Osteocyte (in vitro differentiated cells): ENCODE results near the gene RTF2. TPM values are rescaled to one million over a fixed set of nuclear protein-coding genes. Genes with fewer than 3 reads are reported as not detected.
"Not testable (repeated sequence)": the region's sequence is repeated elsewhere in the genome, so short reads cannot be mapped to it uniquely, and the experiment has no call there.

Experiments used
- DNase-seq: peaks from one replicate; pipeline ENCODE4 v3.0.0; 2021; ENCODE audit warnings: mixed read lengths; ENCODE audit not compliant: unreplicated experiment; ENCODE audit errors: extremely low spot score
- H3K27ac Mint-ChIP-seq: one replicate; pipeline ENCODE4 v1.8.0; 2021; ENCODE audit warnings: mild to moderate bottlenecking, mixed read lengths; ENCODE audit not compliant: unreplicated experiment
- H3K27me3 Mint-ChIP-seq: one replicate; pipeline ENCODE4 v1.8.0; 2021; ENCODE audit warnings: mixed read lengths; ENCODE audit not compliant: unreplicated experiment
- H3K36me3 Mint-ChIP-seq: one replicate; pipeline ENCODE4 v1.8.0; 2021; ENCODE audit warnings: mixed read lengths; ENCODE audit not compliant: unreplicated experiment
- H3K4me1 Mint-ChIP-seq: one replicate; pipeline ENCODE4 v1.8.0; 2021; ENCODE audit warnings: mixed read lengths; ENCODE audit not compliant: unreplicated experiment
- H3K4me3 Mint-ChIP-seq: one replicate; pipeline ENCODE4 v1.8.0; 2021; ENCODE audit warnings: mild to moderate bottlenecking, moderate library complexity, mixed read lengths; ENCODE audit not compliant: unreplicated experiment
- H3K9me3 Mint-ChIP-seq: one replicate; pipeline ENCODE4 v1.8.0; 2021; ENCODE audit warnings: mixed read lengths; ENCODE audit not compliant: unreplicated experiment
- total RNA-seq: library from RNA; stranded (reverse); gene quantifications from 2 replicates; pipeline ENCODE4 v1.2.1, GENCODE V29; 2021
- TF ChIP-seq, protein P1 (sequence below): fragments of 200-600 bp; sonication (generic); IDR thresholded peaks from 2 replicates; pipeline ENCODE4 v1.5.0; 2021; ENCODE audit warnings: antibody characterized with exemption, mild to moderate bottlenecking, moderate library complexity

RTF2 gene
- total RNA-seq, 1 donor from 2014 or later: 85.8 TPM

GRCh38 chr20:56552911-56553629 lies 84.6 kb downstream of the RTF2 start:
- H3K36me3 Mint-ChIP-seq: no peaks in the 10 kb centered on the region
- DNase-seq: no peak
- H3K4me3 Mint-ChIP-seq: no peak overlapping the region
- peaks cover 6% of the 10 kb centered on the region for H3K27me3 Mint-ChIP-seq
- TF ChIP-seq, protein P1, sequence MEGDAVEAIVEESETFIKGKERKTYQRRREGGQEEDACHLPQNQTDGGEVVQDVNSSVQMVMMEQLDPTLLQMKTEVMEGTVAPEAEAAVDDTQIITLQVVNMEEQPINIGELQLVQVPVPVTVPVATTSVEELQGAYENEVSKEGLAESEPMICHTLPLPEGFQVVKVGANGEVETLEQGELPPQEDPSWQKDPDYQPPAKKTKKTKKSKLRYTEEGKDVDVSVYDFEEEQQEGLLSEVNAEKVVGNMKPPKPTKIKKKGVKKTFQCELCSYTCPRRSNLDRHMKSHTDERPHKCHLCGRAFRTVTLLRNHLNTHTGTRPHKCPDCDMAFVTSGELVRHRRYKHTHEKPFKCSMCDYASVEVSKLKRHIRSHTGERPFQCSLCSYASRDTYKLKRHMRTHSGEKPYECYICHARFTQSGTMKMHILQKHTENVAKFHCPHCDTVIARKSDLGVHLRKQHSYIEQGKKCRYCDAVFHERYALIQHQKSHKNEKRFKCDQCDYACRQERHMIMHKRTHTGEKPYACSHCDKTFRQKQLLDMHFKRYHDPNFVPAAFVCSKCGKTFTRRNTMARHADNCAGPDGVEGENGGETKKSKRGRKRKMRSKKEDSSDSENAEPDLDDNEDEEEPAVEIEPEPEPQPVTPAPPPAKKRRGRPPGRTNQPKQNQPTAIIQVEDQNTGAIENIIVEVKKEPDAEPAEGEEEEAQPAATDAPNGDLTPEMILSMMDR: no peak
- peaks cover 9% of the 10 kb centered on the region for H3K9me3 Mint-ChIP-seq
- peaks cover 12% of the 10 kb centered on the region for H3K4me1 Mint-ChIP-seq
- no peak overlapping the region for H3K27ac Mint-ChIP-seq

DNA sequence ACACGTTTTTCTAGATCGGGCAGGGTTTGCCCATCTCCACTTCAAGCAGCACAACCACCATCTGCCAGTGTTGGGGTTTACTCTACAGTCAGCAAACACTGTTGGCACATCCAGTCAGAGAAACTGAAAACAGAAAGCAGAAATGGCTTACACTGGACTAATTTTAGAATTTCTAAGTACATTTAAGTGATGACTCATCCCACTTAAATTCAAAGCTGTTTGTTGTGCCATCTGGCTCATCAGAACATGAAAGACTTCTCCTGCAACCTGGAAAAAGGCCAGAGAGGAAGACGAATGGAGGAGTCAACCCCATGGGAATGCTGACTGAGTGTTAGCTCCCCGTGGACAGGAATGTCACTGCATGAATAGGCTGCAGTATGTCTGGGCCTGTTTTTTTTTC lies 86.4 kb downstream of the RTF2 start:
- no peak for DNase-seq
- H3K4me1 Mint-ChIP-seq: peaks cover 12% of the 10 kb centered on the region
- peak overlapping the region; percentile 77 for H3K27ac Mint-ChIP-seq
- no peaks in the 10 kb centered on the region for H3K36me3 Mint-ChIP-seq
- TF ChIP-seq, protein P1: no peak
- H3K9me3 Mint-ChIP-seq: no peaks in the 10 kb centered on the region
- peaks cover 4% of the 10 kb centered on the region for H3K27me3 Mint-ChIP-seq
- no peak overlapping the region for H3K4me3 Mint-ChIP-seq

DNA sequence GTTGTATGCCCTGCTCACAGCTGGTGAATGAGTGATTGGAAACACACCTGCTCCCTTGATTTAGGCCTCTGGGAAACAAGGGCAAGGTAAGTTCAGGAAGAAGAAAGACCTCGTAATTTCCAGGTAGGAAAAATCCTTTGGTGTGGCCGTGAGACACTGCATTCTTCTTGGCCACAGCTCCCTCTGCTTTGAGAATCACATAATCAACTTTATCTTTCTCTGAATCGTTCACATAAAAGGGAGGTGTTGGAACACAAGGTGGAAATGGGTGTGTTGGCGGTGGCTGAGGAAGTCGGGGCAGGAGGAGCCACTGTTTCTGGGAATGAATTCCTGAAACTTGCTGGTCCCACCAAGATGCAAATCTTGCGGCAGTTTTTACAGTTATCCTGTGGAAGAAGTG lies 90.5 kb downstream of the RTF2 start:
- no peak overlapping the region for H3K27ac Mint-ChIP-seq
- DNase-seq: no peak
- no peaks in the 10 kb centered on the region for H3K9me3 Mint-ChIP-seq
- no peaks in the 10 kb centered on the region for H3K36me3 Mint-ChIP-seq
- H3K4me3 Mint-ChIP-seq: no peak overlapping the region
- peaks cover 12% of the 10 kb centered on the region for H3K4me1 Mint-ChIP-seq
- TF ChIP-seq, protein P1: no peak
- H3K27me3 Mint-ChIP-seq: peaks cover 9% of the 10 kb centered on the region

- H3K27me3 Mint-ChIP-seq, H3K4me3 Mint-ChIP-seq, H3K36me3 Mint-ChIP-seq, DNase-seq, H3K27ac Mint-ChIP-seq, H3K9me3 Mint-ChIP-seq, H3K4me1 Mint-ChIP-seq: not testable (repeated sequence)
Measured at GRCh38 chr20:56564526-56564925, 96.1 kb downstream of the RTF2 start.

GRCh38 chr20:56565511-56565910 lies 97.1 kb downstream of the RTF2 start:
- Mint-ChIP-seq H3K9me3 (no peaks in the 10 kb centered on the region), H3K4me1 (no peaks in the 10 kb centered on the region), H3K27me3 (peaks cover 5% of the 10 kb centered on the region), H3K36me3 (no peaks in the 10 kb centered on the region), H3K27ac (no peak overlapping the region), H3K4me3 (no peak overlapping the region)
- TF ChIP-seq, protein P1: no peak
- no peak for DNase-seq
